K562 (cell line): ENCODE results near the gene DIP2B. TPM values are rescaled to one million over a fixed set of nuclear protein-coding genes. Genes with fewer than 3 reads are reported as not detected.

Source experiments
- CBFB ChIP-seq: sonication (generic); formaldehyde crosslinking; IDR thresholded peaks from 2 replicates; pipeline ENCODE4 v1.4.0; 2020; ENCODE audit warnings: mild to moderate bottlenecking, missing genetic modification reagents
- CTBP1 ChIP-seq: fragments of 450-650 bp; IDR thresholded peaks from 2 replicates; pipeline ENCODE4 v1.6.1; 2016; ENCODE audit warnings: borderline replicate concordance
- JUND ChIP-seq, 2 experiments: IDR thresholded peaks; 2 replicates in 1 of 2; 3 replicates in 1 of 2; pipeline ENCODE4 v1.6.1; 2011; ENCODE audit warnings: borderline replicate concordance in 2 of 2, low read depth in 2 of 2, low read length in 2 of 2, improper control_type of control experiment in 1 of 2, missing biosample characterization in 1 of 2, missing genetic modification characterization in 1 of 2, missing genetic modification reagents in 1 of 2
- L3MBTL2 ChIP-seq: fragments of 450-650 bp; IDR thresholded peaks from 2 replicates; pipeline ENCODE4 v1.6.1; 2016; ENCODE audit warnings: mild to moderate bottlenecking, moderate library complexity
- MYC ChIP-seq, 2 experiments: fragments of 250-450 bp in 1 of 2; sonication (Bioruptor Pico) in 1 of 2; IDR thresholded peaks; 2 replicates each; pipeline versions ENCODE4 v1.5.1 to v1.6.1; 2012 to 2021; ENCODE audit warnings: low read depth in 2 of 2, borderline replicate concordance in 1 of 2, improper control_type of control experiment in 1 of 2, low read length in 1 of 2, mild to moderate bottlenecking in 1 of 2, moderate library complexity in 1 of 2
- POLR3G ChIP-seq: IDR thresholded peaks from 2 replicates; pipeline ENCODE4 v1.6.1; 2011; ENCODE audit not compliant: insufficient read length, insufficient replicate concordance; ENCODE audit errors: extremely low read depth
- RAD21 ChIP-seq, 2 experiments: fragments of 250-450 bp in 1 of 2; fragments of 450-650 bp in 1 of 2; sonication (Bioruptor Pico) in 1 of 2; formaldehyde crosslinking in 1 of 2; IDR thresholded peaks in 1 of 2; conservative IDR thresholded peaks in 1 of 2; 2 replicates each; pipeline versions ENCODE4 v1.4.0 to v1.8.0; 2020 to 2022; ENCODE audit warnings: mild to moderate bottlenecking in 2 of 2, moderate library complexity in 1 of 2
- SRSF3 ChIP-seq: fragments of 200-400 bp; formaldehyde crosslinking; IDR thresholded peaks from 2 replicates; pipeline ENCODE4 v1.6.1; 2016; ENCODE audit warnings: mild to moderate bottlenecking, low read length, moderate library complexity; ENCODE audit not compliant: insufficient read depth
- TAL1 ChIP-seq: fragments of 450-650 bp; IDR thresholded peaks from 2 replicates; pipeline ENCODE4 v1.6.1; 2016; ENCODE audit warnings: mild to moderate bottlenecking
- ZC3H8 ChIP-seq: fragments of 450-650 bp; IDR thresholded peaks from 2 replicates; pipeline ENCODE4 v1.6.1; 2017
- ZNF12 ChIP-seq: sonication (generic); formaldehyde crosslinking; IDR thresholded peaks from 2 replicates; pipeline ENCODE4 v1.4.0; 2020; ENCODE audit warnings: mild to moderate bottlenecking, missing genetic modification reagents
- ZNF263 ChIP-seq: sonication (generic); formaldehyde crosslinking; IDR thresholded peaks from 2 replicates; pipeline ENCODE4 v1.8.0; 2022; ENCODE audit warnings: mild to moderate bottlenecking, missing genetic modification reagents, borderline replicate concordance
- polyA plus RNA-seq, 8 experiments: library from polyadenylated mRNA; depleted of rRNA in 4 of 8; stranded (reverse) in 5 of 8; unstranded in 3 of 8; fragments of >200 nt; fragmentation: Nextera tagmentation in 2 of 8; fragmentation: Illumina TruSeq in 1 of 8; extraction: Ambion mirVana in 2 of 8; extraction: Trizol in 1 of 8; gene quantifications; 2 replicates each; pipeline versions ENCODE4 v1.2.1 to v1.2.3, GENCODE V29; 2011 to 2014; ENCODE audit warnings: inconsistent platforms in 1 of 8, missing spikeins in 1 of 8
- total RNA-seq, 7 experiments: library from RNA; depleted of rRNA in 6 of 7; stranded (reverse); fragments of >200 nt in 6 of 7; fragmentation: Illumina TruSeq in 2 of 7; extraction: Trizol in 2 of 7; gene quantifications; 2 replicates each; pipeline versions ENCODE4 v1.2.1 to v1.2.3, GENCODE V29; 2011 to 2021; ENCODE audit warnings: low replicate concordance in 1 of 7
- TF ChIP-seq, protein P1 (sequence below): fragments of 200-800 bp; sonication (Bioruptor generic); IDR thresholded peaks from 2 replicates; pipeline ENCODE4 v1.6.1; 2016; ENCODE audit warnings: missing genetic modification characterization, missing compliant biosample characterization
- TF ChIP-seq, protein P2 (sequence below): fragments of 450-650 bp; IDR thresholded peaks from 2 replicates; pipeline ENCODE4 v1.6.1; 2018; ENCODE audit warnings: mild to moderate bottlenecking, low read depth; ENCODE audit not compliant: partially characterized antibody
- TF ChIP-seq, protein P3 (sequence below), 2 experiments: fragments of 450-650 bp in 1 of 2; sonication (generic) in 1 of 2; formaldehyde crosslinking in 1 of 2; IDR thresholded peaks in 1 of 2; conservative IDR thresholded peaks in 1 of 2; 2 replicates each; pipeline versions ENCODE4 v1.6.1 to v1.8.1; 2016 to 2023; ENCODE audit warnings: mild to moderate bottlenecking in 2 of 2, moderate library complexity in 2 of 2, inconsistent platforms in 1 of 2, missing genetic modification reagents in 1 of 2

Gene DIP2B
- total and polyA plus RNA-seq, 9 of the 15 experiments (the other 6 are each of a cell fraction or from before 2014, with no cell fraction given): 4.6 to 26.1 (median 18.8) TPM

- TF ChIP-seq, protein P1, sequence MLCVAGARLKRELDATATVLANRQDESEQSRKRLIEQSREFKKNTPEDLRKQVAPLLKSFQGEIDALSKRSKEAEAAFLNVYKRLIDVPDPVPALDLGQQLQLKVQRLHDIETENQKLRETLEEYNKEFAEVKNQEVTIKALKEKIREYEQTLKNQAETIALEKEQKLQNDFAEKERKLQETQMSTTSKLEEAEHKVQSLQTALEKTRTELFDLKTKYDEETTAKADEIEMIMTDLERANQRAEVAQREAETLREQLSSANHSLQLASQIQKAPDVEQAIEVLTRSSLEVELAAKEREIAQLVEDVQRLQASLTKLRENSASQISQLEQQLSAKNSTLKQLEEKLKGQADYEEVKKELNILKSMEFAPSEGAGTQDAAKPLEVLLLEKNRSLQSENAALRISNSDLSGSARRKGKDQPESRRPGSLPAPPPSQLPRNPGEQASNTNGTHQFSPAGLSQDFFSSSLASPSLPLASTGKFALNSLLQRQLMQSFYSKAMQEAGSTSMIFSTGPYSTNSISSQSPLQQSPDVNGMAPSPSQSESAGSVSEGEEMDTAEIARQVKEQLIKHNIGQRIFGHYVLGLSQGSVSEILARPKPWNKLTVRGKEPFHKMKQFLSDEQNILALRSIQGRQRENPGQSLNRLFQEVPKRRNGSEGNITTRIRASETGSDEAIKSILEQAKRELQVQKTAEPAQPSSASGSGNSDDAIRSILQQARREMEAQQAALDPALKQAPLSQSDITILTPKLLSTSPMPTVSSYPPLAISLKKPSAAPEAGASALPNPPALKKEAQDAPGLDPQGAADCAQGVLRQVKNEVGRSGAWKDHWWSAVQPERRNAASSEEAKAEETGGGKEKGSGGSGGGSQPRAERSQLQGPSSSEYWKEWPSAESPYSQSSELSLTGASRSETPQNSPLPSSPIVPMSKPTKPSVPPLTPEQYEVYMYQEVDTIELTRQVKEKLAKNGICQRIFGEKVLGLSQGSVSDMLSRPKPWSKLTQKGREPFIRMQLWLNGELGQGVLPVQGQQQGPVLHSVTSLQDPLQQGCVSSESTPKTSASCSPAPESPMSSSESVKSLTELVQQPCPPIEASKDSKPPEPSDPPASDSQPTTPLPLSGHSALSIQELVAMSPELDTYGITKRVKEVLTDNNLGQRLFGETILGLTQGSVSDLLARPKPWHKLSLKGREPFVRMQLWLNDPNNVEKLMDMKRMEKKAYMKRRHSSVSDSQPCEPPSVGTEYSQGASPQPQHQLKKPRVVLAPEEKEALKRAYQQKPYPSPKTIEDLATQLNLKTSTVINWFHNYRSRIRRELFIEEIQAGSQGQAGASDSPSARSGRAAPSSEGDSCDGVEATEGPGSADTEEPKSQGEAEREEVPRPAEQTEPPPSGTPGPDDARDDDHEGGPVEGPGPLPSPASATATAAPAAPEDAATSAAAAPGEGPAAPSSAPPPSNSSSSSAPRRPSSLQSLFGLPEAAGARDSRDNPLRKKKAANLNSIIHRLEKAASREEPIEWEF (CRISPR knock-in tag): no peak
- TF ChIP-seq ZNF12 (CRISPR knock-in tag) (no peak), L3MBTL2 (no peak), RAD21 (CRISPR knock-in tag; conservative IDR thresholded peaks at IDR 0.05 in 1 of 2, IDR thresholded peaks at IDR 0.05 in 1 of 2) (peak in 1 of 2 experiments; percentile 43; a peak in 3 of 4 replicates), CBFB (CRISPR knock-in tag) (no peak), JUND (IDR thresholded peaks at IDR 0.05; ENCODE audit: borderline replicate concordance, low read depth, low read length) (peak; percentile 53; the same call in 1 of the 2 replicates), JUND (tag; IDR thresholded peaks at IDR 0.05; ENCODE audit: borderline replicate concordance, low read depth, low read length) (no peak; the same call in 2 of the 3 replicates), POLR3G (no peak), SRSF3 (no peak), ZNF263 (CRISPR knock-in tag) (peak; percentile 37; the same call in 1 of the 2 replicates), ZC3H8 (no peak), MYC (IDR thresholded peaks at IDR 0.05; ENCODE audit: low read depth, low read length) (0 out of 2 replicates have a peak, but pooled peaks have one; percentile 37), MYC (CRISPR knock-in tag; IDR thresholded peaks at IDR 0.05; ENCODE audit: borderline replicate concordance, low read depth) (no peak), TAL1 (no peak), CTBP1 (peak; percentile 90)
- TF ChIP-seq, protein P2, sequence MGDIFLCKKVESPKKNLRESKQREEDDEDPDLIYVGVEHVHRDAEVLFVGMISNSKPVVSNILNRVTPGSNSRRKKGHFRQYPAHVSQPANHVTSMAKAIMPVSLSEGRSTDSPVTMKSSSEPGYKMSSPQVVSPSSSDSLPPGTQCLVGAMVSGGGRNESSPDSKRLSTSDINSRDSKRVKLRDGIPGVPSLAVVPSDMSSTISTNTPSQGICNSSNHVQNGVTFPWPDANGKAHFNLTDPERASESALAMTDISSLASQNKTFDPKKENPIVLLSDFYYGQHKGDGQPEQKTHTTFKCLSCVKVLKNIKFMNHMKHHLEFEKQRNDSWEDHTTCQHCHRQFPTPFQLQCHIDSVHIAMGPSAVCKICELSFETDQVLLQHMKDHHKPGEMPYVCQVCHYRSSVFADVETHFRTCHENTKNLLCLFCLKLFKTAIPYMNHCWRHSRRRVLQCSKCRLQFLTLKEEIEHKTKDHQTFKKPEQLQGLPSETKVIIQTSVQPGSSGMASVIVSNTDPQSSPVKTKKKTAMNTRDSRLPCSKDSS: no peak
- TF ChIP-seq, protein P3, sequence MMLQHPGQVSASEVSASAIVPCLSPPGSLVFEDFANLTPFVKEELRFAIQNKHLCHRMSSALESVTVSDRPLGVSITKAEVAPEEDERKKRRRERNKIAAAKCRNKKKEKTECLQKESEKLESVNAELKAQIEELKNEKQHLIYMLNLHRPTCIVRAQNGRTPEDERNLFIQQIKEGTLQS (IDR thresholded peaks at IDR 0.05): peak; percentile 17; the same call in 1 of the 2 replicates
- TF ChIP-seq, protein P3 (CRISPR knock-in tag; conservative IDR thresholded peaks at IDR 0.05): no peak
These were observed 92.7 kb downstream of the DIP2B start (continued) for GRCh38 chr12:50597200-50598195.
